GM19193 (cell line): ENCODE data around the gene KTN1.

Experiments
- POLR2A ChIP-seq: IDR thresholded peaks from 4 replicates; pipeline ENCODE4 v1.6.1; 2011; ENCODE audit not compliant: insufficient read depth, insufficient read length; ENCODE audit errors: extremely low read depth

The KTN1 gene

GRCh38 chr14:55702511-55702910 lies 122.5 kb downstream of the KTN1 start:
- TF ChIP-seq POLR2A = no peak

DNA sequence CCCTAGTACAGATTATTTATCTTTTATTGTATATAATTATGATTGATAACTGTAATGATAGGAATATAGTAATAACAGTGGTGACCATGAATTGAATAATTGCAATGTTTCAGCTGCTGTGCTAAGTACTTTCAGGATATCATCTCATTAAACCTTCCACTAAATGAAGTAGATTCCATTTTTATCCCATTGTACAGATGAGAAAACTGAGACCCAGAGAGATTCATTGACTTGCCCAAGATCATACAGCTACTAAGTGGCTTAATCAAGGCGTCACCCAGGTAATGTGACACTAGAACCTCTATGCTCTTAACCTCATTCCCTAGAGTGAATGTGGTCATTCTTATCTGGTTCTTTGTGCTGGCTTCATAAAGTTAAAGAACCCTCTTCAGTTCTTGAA lies 124.6 kb downstream of the KTN1 start:
- TF ChIP-seq POLR2A = no peak

DNA sequence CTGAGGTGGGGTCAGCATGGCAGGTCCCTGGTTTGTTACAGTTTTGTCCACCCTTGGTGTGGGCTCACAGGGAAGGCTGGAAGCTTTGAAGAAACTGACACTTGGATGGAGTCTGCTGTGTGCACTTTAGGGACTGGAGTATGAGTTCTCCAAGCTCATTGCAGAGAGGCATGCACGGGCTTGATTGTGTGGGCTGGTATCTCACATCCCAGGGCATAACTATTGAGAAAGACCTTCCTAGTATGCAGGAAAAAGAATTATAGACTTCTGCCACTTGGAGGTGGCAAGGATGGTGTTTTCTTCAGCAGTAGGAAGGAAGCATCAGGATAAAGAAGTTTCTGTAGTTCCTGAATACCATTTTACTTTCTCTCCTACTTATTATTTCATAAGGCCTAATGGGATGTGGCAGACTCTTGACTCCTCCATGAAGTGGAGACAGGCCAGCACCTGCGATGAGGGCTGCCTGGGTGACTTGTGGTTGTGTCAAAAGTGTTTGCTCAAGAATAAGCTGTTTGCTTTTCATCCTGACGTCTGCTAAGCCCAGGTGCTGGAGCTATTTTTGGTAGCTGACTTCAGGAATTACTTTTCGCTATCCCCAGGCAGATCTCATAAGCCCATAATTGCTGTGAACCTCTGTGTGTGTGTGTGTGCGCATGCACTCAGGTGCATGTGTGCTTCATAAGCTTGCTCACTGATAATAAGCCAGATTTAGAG lies 125.8 kb downstream of the KTN1 start:
- no peak for TF ChIP-seq POLR2A

DNA sequence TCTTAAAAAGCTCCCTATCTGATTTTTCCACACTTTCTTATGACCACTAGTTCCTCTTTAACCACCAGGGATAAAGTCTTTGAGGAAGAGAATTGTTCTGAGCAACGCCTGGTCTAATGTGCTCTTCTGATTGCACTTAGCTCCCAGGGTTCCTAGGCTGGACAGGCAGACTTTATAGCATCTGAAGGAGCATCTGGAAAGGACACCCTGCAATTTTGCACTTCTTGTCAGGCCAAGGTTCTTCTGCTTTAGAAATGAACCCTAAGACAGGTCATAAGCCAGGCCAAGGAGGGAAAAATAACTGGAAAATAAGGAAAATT lies 126.3 kb downstream of the KTN1 start:
- TF ChIP-seq POLR2A = no peak

GRCh38 chr14:55706893-55707292 lies 126.9 kb downstream of the KTN1 start:
- TF ChIP-seq POLR2A = no peak

GRCh38 chr14:55707365-55707804 lies 127.4 kb downstream of the KTN1 start:
- no peak for TF ChIP-seq POLR2A

- no peak for TF ChIP-seq POLR2A
Observed at GRCh38 chr14:55710506-55711041, 130.6 kb downstream of the KTN1 start.

DNA sequence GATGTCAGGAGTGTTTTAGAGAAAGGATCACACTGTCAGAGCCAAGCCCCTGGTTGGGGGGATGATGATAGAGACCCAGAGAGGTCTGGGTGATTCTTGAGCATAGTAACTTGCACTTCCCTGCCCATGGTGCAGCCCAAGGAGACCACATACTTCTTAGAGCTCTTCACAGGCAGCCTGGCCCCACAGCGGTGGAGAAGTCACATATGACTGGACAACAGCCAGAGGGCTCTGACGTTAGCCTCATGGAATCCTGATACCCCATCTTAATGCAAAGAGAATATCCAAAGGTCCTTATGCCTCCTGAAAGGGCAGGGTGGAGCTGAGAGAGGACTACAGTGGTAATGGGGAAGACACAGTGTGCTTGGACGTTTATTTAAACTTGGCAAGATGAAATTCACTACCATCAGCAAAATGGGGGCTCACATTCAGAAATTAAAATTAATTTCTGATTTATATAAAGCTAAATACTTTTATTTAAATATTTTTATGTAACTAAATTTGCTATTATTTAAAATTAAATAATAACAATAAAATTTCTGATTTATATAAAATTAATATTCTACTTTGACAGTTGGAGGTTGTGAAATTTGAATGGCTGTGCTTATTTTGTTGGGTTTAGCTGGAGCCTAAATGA lies 131.3 kb downstream of the KTN1 start:
- no peak for TF ChIP-seq POLR2A

GRCh38 chr14:55712491-55712890 lies 132.5 kb downstream of the KTN1 start:
- no peak for TF ChIP-seq POLR2A

- TF ChIP-seq POLR2A = no peak
Observed at GRCh38 chr14:55713486-55713885, 133.5 kb downstream of the KTN1 start.

GRCh38 chr14:55715889-55716288 lies 135.9 kb downstream of the KTN1 start:
- TF ChIP-seq POLR2A = no peak

- no peak for TF ChIP-seq POLR2A
Observed at GRCh38 chr14:55717621-55718020, 137.6 kb downstream of the KTN1 start.

DNA sequence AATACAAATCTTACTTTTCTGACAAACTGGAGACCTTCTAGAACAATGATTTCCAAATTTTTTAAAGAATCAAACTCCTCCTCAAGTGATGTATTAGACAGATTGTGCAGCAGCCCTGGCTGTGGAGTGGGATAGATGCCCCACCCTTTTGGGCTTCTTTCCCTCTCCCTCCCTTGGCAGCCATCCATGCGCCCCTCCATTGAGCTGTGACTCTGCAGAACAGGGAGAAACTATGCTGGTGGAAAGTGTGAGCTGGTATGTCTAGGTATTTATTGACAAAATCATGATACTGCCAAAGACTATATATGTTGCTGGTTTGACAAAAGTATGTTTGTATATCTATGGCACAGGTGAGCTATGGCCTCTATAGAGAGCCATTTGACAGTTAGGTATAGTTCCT lies 138.5 kb downstream of the KTN1 start:
- TF ChIP-seq POLR2A = no peak

DNA sequence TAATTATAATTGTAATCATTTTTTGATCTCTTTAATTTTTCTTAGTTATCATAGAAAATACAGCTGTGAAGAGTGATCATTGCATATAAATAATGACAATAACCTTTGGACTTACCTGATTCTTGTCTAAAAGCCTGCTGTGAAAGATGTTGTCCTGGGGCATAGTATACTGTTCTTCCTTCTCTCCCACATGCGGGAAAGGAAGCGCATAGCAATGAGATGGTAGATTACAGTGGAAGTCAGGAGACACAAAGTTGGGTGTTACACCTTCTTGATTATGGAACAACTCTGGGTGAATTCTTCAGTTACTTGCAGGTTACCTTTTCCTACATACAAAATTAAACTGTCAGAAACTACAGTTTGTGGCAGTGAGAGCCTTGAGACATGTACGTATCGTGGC lies 140.8 kb downstream of the KTN1 start:
- no peak for TF ChIP-seq POLR2A

DNA sequence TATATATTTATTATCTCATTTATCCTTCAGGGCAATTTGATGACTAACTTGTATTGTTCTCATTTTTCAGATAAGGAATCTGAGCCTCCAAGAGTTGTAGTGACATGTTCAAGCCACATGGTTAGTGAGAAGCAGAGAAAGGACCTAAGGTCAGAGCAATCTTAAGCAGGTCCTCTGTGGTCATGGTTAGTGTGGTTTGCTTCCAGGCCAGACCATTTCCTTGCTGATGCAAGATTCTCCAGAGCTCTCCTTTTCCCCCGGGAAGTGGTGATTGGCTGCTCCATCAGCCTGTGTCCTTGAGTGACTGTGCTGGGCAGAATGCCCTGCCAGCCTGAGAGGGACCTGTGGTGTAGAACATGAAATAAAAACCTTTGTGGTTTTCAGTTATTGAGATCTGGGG lies 141.3 kb downstream of the KTN1 start:
- no peak for TF ChIP-seq POLR2A

DNA sequence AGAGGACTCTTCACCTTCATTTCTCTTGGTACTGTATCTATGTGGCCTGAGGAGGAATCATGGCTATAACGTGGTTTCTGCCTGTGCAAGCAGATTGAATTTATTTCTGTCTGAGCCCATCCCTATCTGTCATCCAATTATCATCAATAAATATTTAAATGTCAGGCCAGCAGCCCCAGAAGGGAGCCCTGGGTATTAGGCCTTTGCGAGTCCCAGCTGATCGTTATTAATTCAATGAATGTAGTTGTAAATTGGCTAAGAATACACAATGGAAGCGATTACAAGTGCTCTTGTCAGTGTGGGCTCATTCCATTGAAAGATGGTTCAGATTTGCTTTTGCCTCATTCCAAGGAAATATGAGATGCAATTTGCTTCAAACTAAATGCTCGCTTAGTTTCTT lies 142.0 kb downstream of the KTN1 start:
- no peak for TF ChIP-seq POLR2A
